ENCODE data around the gene HMX1.

HMX1 gene

DNA sequence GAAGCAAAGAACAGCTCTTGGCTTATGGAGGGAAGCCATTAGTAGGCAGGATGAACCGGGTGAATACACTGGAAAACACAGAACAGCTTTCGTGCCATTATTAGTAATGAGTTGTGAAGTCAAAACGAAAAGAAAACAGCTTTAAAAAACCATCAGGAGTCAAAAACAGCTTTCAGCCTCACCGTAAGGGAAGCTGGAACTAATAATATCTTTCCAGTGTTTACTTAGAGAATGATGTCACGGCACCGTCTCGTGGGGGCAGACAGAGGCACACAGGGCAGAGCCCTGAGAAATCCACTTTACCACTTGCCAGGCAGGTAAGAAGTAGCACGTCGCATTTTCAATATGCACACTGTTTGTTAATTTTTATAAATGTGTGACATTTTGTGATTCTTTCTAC lies 37.9 kb upstream of the HMX1 start:
- no peak for DNase-seq

DNA sequence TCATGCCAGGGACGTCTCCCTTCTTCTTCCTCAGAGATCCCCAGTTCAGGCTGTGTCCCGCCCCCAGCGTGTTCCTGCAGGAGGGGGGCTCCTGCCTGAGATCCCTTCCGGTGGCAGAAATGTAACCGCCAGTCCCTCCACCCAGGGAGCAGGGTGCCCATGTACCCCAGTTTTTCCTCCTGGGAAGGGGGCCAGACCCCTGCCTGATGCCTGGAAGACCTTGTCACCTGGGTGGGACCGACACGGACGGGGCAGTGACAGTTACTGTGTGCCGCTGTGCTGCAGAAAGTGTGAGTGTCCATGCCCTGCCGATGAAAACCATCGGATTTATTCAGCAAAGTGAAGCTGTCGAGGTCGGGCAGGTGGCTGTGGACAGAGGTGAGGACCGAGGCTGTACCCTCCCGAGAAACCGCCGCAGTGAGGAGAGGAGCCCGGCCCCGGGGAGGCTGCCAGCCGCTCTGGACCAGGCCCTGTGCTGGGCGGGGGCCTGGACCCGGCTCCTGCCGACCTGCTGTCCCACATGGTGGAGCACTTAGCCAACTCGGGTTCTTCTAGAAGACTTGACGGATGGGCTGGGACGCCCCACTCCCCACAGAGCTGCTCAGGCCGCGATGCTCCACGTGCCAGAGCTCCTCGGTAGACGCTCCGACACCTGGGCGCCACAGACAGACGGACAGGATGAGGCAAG lies 36.7 kb upstream of the HMX1 start:
- no peak for DNase-seq

DNA sequence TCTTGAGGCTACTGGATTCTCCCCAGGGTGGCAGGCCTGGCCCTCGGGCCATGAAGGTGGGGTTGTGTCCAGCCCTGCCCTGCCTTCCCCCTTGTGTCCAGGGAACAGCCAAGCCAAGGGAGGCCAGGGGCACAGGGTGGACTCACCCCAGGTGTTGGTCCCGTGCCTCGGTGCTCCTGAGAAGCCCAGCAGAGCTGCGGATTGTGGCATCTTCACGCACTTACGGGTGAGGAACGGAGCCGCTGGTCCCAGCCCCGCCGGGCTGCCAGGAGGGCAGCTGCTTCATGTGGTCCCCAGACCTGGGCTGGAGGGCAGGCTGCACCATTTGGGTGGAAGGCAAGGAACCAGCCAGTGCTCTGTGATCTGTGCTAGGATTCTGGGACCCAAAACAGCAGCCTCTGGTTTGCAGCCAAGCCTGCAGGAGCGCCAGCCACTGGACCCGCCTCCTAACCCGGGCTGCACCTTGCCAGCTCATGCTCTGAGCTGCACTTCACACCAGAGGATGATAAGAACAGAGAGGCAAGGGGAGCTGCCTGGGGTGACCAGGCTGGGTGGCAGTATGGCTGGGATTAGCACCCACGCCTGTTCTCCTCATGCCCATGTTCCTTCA lies 36.1 kb upstream of the HMX1 start:
- DNase-seq, result no peak

DNA sequence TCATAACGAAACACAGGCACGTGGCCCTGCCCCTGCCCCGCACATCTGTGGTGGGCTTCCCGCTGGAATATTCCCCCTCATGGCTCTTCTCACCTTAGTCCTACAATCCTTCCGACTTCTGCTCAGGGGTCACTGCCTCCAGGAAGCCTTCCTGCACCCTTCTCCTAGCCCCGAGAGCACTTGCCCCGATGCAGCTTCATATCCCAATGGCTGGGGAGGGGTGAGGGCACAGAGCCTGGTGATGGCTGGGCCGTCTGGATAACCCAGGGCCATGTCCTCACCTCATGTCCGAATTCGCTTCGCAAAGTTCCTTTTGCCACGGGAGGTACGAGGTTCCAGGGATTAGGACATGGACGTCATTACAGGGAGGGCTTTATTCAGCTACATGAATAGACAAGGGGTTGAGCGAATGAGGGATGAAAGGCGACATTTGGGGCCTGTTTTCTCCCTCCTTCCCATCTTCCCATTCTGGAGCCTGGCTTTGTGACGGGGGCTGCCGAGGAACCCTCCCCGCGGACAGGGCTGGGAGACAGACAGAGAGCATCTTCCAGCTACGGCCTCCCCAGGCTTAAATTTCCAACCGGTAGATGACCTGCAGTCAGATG lies 35.5 kb upstream of the HMX1 start:
- DNase-seq, result no peak

DNA sequence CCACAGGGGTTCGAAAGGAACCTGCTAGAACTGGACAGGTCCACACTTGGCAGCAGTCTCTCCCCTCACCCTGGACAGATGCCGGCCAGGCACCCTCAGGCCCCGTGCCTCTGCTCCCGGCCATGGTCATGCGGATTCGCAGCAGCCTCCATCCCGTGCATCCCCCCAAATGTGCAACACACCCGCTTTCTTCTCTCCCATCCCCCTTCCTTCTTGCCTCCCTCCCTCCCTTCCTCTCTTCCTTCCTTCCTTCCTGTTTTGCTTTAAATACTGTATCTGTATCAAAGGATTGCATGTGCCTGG lies 35.0 kb upstream of the HMX1 start:
- DNase-seq, result no peak

DNA sequence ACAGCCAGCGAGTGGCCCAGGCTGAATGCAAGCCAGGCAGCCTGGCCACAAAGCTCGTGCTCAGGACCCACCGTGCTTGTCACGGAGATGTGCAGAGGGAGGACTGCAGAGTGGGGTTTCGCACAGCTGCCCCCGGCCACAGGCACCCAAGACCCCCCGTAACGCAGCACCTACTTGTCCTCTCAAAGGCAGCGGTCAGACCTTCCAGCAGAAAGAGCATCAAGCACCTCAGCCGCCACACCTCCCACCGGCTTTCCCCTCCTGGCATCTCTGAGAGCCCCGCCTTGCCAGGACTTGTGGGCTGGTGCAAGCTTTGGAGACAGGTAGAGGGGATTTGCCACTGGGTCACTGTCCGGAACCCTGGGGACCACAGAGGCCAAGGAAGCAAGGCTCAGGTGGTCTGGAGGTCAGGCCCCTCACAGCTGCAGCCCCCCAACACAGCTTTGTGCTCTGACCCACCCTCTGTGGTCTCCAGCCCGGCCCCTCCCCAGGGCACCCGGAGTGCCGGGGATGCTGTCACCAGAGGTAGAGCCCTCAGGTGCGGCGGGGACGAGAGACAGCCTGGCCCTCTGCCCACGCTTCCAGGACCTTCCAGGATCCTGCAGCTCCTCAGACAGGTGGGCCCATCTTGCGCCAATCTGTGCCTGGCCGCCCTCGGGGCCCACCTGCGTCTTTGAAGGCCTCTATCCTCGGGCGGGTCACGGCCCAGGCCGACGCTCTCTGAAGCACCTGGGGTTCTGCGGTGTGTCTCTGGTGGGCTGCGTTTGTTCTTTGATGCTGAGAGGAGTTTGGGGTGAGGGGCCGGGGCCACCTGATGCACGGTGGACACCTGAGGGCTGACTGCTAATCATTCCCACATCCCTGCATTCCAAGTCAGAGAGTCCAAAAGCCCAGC lies 34.4 kb upstream of the HMX1 start:
- no peak for DNase-seq

GRCh38 chr4:8905226-8905772 lies 33.7 kb upstream of the HMX1 start:
- DNase-seq, result no peak

DNA sequence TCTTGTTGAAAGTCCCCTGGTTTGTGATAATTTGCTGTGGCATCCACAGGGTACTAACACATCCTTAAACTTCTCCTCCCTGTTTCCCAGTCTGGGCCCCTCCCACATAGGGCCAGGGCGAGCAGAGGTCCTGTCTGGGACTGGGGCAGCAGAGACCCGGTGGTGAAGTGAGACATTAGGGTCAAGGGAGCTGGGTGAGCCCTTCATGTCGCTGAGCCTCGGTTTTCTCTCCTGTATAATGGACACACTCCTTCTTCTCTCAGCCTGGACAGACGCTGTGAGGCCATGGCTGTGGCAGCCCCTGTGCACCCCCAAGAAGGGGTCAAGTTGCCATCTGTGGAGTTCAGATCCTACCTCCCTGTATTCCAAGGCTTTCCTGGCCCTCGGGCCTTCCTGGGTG lies 33.0 kb upstream of the HMX1 start:
- no peak for DNase-seq

DNA sequence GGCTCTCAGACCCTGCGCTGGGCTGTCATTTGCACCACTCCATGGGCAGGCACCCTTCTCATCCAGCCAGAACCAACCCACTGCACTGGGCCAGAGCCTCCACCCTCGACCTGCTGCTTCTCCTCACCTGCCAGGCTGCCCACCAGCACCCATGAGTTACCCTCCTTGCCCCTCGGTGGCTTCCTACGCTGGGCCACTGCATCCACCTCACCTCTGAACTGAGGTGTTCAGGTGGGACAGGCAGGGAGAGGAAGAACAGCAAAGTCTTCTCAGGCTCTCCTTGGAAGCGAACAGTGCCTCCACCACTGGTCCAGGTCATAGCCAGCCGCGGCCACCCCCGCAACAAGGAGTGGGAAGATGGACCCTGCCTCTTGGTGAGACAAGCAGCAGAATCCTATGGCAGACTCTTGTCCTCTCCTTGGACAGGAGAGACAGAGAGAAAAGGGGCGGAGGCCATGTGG lies 32.4 kb upstream of the HMX1 start:
- DNase-seq, result no peak

- DNase-seq, result no peak
Measured at GRCh38 chr4:8901335-8901734, 29.7 kb upstream of the HMX1 start.

DNA sequence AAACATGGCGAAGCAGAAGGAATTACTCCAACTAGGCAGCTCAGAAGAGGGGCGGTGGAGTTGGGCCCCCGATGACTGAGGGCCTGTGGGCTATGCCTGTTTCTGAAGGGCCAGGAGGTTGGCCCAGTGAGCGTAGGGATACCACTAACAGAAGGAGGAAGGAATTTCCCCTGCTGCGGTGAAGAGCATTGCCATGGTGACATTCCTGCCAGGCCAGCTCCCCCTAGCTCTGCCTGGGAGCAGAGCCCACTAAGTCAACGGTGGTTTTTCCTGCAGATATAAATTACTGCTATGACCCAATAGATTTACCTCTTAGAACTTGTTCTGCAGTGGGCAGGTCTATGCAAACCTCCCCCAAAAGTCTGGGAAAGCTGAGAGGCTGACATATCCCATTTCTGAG lies 28.9 kb upstream of the HMX1 start:
- DNase-seq, result no peak

DNA sequence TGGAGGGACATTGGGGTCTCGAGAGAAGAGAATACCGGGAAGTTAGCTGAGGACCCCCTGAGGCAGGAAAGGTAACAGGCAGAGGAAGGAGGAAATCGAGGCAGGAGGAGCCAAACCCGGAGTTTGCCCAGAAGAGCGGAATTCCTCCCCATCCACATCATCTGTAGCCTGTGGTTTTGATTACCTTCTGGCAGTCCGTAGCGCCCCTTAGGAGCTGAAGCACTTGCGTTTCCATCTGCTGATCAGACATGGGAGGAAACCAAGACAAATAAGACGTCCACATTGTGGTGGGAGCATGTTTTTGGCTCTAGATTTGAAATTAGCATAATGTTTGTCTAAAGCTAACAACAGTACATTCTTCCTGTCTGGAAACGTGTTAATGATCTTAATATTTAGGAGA lies 26.8 kb upstream of the HMX1 start:
- DNase-seq, result no peak

DNA sequence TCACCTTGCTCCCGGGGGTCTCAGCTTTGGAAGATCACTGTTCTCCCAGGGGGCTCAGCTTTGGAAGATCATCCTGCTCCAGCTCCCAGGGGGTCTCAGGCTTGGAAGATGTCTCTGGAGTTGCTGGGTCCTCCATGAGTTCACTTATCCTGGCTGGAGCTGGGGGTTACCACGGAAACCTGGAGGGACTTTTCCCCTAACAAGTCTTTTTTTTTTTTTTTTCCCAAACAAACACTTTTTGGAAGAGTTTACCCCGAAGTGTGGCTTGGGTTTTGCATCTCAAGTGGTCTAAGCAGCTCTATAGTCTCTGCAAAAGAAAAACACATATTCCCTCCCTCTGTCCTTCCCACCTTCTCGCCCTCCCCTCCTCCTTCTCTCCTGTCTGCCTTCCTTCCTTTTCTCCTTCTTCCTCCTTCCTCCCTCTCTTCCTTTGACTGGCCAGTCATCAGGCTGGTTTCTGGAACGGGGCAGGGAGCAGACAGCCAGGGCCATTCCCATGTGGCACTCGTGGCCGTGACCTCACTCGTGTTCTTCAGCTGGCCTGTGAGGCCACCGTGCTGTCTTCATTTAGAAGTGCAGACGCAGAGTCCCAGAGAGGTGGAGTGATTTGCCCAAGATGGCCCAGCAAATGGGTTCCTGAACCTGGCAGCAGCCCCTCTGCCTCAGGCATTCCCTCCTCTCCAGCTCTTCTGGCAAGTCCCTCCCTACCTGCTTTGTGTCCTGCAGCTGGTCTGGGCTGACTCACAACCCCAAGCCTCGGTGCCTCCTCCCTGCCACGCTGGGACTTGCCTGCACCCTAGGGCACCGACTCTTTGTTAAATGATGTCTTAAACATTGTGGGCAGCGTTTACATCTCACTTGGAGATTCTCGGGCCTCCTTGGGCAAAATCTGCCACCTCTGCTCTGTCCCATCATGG lies 25.9 kb upstream of the HMX1 start:
- DNase-seq, result no peak

DNA sequence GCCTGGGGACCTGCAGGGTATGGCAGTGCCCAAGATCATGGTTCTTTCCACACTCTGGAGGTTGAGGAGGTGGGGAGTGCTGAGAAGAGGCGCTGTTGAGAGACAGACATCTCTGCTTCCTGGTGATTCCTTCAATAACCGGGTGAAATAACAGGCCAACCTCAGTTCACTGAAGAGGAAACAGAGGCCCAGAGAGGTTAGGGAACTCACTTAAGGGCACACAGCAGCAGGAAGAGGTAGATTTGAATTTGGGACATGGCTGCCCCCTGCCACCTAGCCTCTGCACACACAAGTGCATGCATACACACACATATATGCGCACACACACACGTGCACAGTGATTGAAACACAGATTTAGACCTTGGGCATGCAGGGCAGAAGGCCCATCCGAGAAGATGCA lies 24.9 kb upstream of the HMX1 start:
- no peak for DNase-seq

DNA sequence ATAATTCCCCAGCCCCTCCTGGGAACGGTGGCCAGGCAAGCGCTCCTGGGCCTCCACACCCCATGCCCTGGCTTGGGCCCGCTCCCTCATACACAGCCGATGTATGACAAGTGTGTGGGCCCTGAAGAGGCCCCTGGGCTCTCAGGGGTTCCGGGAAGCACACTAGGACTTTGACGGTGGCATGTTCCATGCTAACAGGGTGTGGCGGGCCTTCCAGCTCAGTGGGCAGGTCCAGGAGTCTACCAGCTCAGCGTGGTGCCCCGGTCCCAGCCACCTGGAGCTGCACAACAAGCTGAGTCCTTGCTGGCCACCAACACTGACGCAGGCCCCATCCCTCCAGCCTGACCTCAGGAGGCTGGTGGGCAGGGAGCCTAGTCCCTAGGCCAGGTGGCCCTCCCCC lies 24.4 kb upstream of the HMX1 start:
- DNase-seq, result no peak

- DNase-seq, result no peak
Measured at GRCh38 chr4:8895295-8895694, 23.7 kb upstream of the HMX1 start.

DNA sequence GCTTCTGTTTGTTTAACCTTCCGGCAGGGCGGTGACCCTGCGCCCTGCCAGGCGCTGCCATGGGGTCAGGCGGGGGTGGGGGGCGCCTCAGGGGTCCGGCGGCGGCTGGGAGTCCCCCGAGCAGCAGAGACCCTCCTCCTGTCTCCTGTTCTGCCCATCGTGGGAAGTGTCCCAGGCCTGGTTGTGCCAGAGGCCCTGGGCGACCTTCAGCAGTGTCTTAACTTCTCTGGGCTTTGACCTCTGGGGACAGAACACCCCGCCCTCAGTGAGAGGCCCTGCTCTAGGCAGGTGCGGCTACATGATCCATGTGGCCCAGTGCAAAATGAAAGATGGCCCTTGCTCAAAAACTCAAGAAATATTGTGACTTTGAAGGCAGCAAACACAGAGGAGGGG lies 22.8 kb upstream of the HMX1 start:
- DNase-seq, result no peak

DNA sequence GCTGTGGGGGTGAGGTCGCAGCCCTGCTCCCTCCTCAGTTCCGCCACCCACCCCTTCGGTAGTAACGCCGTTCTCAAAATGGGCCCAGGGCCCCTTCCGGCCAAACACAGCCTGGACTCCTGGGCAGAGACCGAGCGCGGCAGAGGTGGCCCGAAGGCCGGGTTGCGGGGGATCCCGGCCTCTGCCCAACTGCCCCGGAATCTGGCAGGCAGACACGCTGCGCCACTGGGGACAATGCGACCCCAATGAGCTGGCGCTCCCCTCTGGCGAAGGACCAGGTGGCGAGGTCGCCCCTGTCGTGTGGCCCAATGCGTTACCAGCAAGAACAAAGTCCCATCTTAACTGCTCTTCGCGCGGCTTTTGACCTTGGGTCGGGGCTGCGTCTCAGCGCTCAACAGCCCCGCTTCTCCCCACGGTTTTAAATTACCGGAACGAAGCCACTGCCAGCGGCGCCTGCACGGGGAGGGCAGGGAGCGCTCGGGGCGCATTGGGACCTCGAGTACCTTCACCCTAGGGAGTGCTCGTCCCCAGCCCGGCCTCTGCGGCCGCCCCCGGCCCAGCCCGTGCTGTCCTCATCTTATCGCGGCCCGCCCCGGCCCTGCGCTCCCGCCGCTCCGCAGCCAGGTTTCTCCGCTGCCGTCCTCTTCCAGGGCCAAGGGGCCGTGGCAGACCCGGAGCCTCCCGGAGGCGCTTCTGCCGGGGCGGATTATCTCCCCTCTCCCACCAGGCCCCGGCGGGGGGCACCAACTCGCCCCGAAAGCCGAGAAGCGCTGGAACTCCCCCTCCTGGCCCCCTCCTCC lies 22.2 kb upstream of the HMX1 start:
- no peak for DNase-seq

DNA sequence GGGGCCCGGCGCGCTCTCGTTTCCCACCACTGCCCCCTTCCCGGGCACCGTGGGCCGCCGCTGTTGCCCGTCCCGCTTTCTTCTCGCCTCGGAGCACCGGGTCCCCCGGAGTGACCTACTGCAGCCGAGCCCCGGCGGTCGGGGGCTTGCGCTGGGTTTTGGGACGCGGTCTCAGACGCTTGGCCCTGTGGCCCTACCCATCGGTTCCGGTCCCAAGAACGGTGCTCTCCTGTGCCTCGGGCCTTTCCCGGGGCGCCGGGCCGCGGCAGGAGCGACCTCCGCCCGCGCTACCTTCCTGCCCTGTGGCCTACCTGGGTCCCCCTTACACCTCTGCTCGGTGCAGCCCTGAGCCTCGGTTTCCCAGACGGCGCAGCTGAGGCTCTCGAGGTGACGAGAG lies 21.6 kb upstream of the HMX1 start:
- DNase-seq, result no peak

DNA sequence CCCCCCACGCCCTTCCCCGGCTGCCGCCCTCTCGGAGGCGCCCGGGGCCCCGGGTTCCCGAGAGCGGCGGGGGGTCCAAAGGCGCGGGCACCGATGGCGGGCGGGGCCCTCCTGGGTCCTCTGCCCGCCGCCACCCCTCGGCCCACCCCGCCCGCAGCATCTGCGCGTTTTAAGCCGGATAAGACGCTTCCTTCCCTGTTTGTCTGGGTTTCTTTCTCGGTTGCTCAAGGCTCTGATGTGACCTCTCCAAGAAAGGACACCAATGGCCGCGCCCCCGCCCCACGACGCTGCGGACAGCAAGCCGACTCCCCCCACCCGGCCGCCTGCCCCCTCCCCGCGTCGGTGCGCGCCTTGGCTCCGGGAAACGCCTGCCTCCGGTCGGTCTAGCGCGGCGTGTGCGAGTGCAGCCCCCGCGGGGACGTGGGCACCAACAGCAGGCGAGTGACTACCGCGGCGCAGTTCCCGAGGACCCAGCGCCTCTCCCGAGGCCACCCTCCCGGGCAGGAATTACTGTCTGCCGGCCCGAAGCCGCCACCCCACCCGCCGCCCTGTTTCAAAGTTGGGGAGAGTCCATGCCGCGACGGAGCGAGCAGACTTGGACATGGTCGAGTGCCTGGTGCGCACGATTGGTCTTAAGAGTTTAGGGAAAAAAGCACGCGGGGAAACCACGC lies 21.1 kb upstream of the HMX1 start:
- DNase-seq, result no peak

Data from inflammatory macrophage treated with lipopolysaccharide for 4 hours (primary cell).